Activated CD8-positive, alpha-beta memory T cell treated with anti-CD3 and anti-CD28 coated beads for 1 hour (primary cell): Measurements from ENCODE around the gene GIPC3.
"Not testable (repeated sequence)": the region's sequence is repeated elsewhere in the genome, so short reads cannot be mapped to it uniquely, and the experiment has no call there.

Source experiments
- DNase-seq, 2 donors: peaks; one replicate each; pipeline ENCODE4 v3.0.0-alpha.2; 2020; ENCODE audit warnings: low read depth in 1 of 2; ENCODE audit errors: extremely low read depth in 1 of 2

GIPC3 gene

DNA sequence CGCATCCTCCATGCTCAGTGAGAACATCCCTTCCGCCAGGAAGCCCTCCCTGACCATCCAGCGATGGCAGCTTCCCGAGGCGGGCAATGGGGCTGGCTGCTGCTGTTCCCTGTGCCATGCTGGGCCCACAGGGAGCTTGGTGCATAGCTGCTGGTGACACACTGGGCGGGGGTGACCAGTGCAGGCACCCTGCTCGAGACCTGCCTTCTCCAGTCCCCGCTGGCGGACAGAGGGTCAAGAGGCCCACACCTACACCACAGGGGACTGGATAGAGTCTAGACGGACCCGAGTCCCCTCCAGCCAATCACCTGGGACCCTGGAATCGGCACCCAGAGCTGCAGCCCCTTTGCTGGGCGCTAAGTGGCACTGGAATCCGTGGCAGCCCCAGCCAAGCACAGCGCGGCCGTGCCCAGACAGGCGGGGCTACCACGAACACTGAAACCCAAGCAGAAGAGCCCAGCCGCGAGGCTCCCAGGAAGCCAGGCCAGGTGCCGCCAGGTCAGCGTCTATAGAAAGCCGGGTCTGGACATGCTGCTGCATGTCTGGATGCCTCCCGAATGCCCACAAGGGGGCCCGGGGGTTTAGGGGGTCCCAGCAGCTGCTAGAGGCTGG is 30.4 kb downstream of the GIPC3 start:
- no peak for DNase-seq

DNA sequence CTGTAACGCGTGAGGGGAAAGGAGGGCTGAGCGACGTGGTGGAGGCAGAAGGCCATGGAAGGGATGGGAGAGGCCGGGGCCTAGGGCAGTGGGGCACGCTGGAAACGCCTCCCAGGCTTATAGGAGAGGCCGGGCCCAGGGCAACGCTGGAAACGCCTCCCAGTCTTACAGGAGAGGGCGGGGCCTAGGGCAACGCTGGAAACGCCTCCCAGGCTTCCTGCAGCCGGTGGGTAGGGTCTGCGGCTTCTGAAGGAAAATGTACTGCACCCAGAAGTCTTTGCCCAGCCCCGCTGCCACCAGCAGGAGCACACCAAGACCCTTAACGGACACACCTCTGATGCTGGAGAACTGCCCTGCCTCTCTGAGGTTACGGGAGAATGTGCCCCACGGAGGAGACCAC is 32.2 kb downstream of the GIPC3 start:
- DNase-seq: no peak

DNA sequence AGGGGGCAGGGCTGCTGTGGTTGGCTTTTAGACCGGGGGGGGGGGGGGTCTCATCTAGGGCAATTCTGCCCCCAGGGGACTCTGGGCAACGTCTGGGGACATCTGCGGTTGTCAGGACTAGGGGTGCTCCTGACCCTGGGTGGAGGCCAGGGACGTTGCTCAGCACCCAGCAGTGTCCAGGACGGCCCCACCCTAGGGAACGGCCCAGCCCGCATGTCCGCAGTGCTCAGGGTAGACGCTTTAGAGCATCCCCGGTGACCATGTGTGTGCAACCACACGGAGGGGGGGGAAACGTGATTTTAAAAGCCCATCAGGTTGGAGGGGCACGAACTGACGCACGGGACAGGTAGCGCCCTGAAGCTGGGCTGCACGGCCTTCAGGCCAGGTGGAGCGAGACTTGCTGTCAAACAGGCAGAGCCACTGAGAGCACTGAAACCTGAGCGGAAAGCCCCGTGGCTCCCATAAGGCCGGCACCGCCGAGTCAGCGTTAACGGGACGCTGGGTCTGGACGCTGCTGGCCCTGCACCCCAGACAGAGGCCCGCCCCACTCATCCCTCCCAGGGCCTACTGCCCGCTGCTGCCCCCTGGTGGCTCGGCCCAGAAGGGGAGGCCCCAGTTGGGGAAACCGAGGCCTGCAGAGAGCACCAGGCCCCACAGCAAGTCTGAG is 33.0 kb downstream of the GIPC3 start:
- DNase-seq: peak in 1 of 2 donors; percentile 41

DNA sequence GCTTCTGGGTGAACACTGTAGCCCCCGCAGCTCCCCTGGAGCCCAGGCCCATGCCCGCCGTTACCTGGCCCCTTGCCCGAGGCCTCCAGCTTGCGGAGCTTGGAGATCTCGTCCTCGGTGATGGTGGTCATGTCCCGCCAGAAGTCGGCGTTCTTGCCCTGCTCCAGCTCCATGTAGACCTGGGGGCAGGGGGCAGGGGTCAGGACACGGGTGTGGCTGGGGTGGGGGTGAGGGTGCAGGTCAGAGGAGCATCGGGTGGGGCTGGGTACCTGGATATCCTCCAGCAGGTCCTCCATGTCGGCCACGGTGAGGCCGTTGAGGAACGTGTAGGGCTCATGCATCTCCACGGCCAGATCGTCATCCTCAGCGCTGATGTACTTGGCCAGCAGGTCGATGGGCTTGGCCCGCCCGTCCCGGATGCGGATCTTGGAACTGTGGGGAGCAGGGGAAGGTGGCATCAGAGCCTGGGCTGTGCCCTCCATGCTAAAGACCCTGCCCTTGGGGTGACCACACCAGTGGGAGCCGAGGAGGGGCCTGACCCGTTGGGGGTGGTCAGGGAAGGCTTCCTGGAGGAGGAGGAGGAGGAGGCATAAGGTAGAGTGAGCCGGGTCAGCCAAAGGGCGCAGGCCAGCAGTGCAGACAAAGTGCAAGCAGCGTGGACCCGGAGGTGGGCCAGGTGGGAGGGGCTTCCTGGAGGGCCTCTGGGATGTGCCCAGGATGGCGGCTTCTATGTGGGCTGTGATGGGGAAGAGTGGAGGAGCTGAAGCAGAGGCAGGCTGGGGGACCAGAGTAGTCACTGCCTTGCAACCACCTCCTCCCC is 33.7 kb downstream of the GIPC3 start:
- no peak for DNase-seq

DNA sequence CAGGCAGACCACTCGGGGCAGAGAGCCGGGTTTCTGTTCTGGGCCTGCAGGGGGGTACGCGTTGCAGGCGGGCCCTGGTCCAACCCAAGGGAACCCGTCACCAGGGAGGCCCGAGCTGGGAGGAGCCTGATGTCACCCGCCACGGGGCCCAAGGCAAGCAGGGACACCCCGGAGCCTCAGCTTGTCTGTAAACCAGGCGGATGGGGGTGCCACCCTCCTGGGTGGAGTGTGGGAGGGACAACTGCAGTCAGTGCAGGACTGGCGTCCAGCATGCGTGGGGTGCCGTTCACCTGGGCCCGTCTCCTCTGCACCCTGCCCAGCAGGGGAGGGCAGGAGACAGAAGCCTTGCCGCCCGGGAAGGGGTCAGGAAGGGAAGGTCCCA is 34.3 kb downstream of the GIPC3 start:
- DNase-seq: no peak

DNA sequence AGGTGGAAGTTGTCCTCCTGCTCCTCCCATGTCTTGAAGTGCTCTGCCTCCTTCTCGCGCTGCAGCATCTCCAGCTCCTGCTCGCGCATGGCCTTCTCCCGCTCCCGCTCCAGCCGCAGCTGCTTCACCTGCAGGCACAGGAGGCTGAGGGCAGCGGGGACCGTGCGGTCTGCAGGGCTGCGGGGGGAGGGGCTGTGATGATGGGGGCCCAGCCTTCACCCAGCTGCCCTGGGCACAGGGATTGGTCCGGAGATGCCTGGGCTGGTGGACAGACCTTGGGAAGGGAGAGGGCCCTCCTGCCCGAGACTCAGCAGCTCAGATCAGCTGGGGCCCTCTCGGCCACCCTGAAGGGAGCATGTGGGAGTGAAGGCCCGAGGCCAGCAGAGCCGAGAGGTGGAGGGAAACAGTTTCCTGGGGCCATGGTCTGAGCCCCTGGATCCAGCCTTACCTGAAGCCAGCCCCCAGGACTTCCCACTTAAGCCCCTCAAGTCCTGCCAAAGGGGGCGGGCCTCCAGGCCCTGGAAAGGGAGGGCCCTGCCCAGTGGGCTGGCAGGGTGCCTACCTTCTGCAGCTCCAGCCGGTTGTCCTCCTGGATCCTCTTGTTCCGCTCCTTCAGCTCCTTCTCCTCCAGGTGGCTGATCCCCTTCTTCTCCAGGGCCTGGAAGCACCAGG is 35.0 kb downstream of the GIPC3 start:
- no peak for DNase-seq

DNA sequence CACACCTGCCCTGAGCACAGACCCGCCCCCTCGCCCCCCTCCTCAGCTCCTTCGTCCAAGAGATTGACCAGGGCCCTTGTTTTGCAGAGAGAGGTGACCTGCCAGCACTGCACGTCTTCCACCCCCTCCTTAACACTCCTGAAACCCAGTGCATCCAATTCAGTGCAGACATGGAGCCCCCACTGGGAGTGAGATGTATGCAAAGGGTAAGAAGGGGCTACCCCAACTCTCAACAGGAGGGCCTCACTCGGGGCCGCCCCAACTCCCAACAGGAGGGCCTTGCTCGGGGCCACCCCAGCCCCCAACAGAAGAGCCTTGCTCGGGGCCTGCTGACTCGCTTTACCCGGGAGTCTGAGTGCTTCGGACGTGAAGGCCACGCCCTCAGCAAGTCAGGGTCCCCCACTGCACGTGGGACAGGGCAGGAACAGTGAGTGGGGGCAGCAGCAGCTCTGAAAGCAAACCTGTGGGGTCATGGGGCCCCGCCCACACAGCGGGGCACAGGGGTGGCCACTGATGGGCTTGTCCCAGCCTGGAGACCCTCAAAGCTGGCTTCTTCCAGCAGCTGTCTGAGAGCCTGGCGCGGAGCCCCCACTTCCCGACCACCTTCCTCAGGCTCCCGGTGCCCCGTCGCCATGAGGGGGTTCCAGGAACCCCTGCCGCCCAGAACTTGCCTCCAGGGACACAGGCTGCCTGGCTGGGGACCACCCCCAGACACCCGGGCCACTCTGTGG is 35.7 kb downstream of the GIPC3 start:
- DNase-seq: no peak

DNA sequence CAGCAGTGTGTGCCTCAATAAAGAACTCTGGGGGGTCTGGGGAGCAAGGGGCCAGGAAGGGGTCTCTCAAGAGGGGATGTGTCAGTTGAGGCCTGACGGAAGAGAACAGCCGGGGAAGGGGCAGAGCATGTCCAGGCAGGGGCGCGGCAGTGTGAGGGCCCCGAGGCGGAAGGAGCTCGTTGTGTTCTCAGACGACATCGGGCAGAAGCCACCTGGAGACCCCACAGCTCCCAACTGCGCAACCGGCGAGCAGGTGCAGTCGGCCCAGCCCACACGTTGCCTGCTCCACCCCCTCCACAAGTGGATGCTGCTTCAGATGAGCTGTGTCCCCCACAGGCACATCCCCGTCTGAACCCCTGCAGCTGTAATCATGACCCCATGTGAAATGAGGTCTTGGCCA is 36.4 kb downstream of the GIPC3 start:
- DNase-seq: no peak

DNA sequence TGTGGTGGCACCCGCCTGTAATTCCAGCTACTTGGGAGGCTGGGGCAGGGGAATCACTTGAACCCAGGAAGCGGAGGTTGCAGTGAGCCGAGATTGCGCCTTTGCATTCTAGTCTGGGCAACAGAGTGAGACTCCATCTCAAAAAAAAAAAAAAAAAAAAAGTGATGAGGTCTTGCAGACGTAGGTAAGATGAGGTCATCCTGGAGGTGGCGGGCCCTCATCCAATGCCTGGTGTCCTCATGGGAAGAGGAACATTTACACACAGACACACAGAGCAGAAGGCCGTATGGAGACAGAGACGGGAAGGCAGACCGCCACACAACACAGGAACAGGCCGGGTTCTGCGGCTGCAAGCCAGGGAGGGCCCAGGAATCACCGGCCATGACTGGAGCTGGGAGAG is 36.9 kb downstream of the GIPC3 start:
- no peak for DNase-seq

DNA sequence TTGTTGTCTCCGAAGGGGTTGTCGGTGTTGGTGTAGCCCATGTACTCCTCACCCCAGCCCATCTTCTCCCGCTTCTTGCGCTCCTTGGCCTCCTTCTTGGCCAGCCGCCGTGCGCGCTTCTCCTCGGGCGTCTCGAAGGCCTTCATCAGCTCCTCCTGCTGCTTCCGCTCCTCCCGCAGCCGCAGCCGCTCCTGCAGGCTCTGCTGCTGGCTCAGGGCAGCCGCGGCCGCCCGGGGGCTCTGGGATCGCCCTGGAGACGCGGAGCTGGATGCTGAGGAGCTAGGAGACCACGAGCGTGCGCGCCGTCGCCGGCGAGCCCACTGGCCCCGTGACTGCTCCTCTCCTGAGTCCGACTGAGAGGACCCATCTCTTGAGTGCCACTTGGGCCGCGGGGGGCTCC is 38.4 kb downstream of the GIPC3 start:
- no peak for DNase-seq

DNA sequence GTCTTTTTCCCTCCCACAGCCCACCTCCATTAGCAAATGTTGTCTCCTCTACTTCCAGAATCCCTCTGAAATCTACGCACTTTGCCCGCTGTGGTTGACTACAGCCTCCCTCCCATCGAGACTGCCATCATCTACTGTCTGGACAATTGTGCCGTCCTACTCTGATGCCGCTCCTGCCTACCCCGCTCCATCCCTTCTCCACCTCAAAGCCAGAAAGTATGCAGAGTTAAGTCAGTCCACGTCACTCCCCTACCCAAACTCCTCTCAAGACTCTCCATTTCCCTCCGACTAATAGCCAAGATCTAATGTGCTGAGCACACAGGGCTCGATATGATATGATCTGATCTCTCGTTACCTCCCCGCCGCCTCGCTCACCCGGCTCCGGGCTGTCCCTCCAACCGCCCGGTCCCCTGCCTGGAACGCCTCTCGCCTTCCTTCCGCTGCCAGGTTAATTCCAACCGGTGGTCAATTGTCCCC is 40.8 kb downstream of the GIPC3 start:
- no peak for DNase-seq

DNA sequence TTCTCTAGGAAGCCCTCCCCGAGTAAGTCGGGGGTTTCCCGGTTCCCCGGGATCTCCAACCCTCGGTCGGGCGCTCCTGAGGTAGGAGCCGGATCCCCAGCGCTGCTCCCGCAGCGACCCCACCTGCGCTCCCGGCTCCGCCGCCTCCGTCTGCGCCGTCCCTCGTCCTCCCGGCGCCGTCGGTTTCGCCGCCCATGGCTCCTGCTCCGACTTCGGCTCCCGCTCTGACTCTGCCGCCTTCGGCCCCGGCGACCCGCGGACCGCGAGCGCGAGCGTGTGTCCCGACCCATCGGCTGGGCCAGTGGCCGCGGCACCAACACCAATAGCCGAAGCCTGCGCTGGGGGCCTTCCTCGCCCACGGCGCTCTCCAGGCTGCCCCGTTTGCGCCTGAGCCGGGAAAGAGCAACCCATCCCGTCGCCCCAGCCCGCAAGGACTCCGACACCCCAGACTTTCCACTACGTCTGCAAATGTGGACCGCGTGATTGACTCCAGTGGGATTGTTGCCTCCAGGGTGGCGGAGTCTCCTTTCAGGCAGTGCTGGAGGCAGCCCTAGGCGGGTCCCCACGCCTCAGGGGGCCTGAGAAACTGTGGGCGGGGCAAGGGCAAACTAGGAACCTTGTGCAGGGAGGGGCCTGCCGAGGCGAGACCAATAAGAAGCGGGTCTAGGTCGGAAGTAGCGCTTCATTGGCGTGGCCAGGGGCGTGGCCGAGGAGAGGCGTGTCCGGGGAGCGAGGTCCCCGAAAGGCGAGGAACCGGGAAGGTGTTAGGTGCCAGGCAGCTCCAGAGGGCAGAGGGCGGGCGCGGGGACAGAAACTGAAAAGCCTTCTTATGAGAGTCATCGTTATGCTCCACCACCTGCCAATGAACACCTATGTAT is 41.4 kb downstream of the GIPC3 start, which contains the start of gene CACTIN:
Gene CACTIN (minus strand): TSS at position 318 of the 878 bp plus-strand sequence. CDS start 28 bp downstream, at position 290.
- peak; percentile 96 to 97 for DNase-seq

DNA sequence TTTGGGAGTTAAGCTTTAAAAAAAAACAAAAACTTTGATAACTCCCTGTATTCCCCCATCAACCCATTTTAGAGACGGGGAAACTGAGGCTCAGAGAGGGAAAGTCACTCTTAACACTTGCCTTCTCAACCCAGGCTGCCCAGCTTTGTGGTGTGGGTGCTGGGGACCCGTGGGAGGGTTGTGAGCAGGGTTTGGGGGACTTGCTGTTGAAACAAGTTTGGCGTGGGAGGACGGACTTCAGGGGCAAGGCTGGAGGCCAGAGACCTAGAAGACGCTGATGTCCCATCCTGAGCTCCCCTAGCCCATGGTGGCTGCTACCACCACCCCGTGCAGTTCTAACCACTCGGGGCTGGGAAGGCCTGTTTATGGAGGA is 42.1 kb downstream of the GIPC3 start:
- DNase-seq: no peak

DNA sequence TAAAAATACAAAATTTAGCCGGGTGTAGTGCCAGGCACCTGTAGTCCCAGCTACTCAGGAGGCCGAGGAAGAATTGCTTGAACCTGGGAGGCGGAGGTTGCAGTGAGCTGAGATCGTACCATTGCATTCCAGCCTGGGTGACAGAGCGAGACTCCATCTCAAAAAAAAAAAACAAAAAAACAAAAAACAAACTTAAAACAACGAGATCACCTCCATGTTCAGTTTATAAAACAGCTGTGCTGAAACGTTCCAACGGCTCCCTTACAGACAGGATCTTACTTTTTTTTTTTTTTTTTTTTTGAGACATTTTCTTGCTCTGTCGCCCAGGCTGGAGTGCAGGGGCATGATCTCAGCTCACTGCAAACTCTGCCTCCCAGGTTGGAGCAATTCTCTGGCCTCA is 43.5 kb downstream of the GIPC3 start:
- not testable (repeated sequence) for DNase-seq

DNA sequence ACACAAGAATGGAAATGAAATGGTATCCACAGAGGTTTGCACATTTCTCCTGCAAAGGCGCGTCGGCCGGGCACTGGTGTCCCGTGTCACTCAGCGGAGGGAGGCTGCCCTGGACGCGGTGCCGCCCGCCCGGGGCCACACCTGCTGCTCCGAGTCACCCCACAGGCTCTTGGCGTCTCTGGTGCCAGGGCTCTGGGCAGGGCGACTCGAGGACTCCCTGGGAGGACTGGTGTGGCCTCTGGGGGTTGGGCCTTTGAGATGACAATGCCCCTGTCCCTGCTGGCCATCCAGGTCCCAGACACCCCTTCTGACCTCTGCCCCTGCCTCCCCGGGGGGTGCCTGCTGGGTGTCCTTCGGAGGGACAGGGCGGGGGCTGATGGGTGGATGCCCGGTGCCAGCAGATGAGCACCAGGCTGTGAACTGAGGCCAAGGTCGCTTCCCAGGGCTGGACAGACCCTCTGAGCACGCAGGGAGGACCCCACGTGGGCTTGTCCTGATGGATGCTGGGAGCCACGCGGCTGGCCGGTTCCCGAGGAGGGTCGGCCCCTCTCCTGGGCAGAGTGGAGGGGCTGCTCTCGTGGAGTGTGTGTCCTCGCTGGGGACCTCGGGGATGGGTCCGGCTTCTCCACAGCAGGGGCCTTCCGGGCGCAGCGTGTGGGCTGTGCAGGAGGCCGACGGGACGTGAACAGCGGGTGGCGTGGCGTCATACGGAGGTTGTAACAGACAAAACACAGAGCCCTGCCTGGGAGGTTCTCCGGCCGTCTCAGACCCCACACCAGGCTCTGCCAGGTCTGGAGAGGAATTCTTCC is 46.0 kb downstream of the GIPC3 start:
- no peak for DNase-seq

DNA sequence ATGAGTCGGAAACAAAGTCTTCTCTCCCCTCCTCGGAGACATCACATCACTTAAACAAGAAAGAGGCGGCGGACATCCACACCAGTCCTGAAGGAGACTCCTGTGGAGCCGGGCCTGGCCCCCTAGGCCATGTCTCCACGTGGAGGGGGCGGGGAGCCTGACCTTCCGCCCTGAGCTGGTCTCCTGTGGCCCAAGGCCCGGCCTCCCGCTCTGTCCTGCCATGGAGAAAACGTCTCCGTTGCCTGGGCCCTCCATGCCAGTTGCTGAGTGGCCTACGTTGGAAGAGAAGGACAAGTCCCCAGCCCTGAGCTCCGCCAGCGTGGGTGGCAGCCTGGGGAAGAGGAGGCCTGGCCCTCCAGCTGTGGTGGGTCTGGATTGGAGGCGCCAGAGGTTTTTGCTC is 46.8 kb downstream of the GIPC3 start:
- DNase-seq: no peak

DNA sequence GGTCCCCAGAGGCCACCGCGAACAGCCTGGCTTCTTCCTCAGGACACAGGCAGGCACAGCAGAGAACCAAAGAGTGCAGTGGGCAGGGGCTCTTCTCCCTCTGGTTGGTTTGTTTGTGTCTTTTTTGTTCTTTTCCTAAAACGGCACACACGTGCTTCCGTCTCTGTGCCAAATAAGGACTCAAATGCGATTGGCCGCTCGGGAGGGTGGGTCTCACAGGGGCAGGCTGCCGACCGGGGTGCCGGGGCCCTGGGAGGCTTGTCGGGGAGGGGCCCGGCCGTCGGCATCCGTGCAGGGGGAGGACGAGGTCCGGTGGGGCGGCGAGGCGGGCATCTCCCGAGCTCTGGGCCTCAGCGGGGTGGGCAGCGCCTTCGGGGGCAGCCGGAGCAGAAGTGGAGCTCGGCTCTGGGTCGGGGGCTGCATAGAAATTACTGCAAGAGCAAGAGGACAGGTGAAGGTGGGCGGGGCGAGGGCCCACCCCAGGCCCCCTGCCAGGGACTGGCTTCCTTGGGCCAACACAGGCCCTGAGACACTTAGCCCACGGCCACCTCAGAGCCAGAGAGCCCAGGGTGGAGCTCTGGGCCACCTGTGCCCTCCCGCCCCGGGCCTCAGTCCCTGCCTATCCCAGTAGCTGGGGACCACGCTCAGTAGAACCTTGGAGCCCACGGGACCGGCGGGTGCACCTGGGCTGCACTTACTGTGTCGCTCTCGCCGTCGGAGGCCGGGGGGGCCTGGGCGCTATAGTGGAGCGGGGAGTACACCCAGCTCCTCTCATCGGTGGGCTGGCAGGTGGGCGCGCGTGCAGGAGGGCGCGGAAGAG is 47.7 kb downstream of the GIPC3 start:
- DNase-seq: no peak

DNA sequence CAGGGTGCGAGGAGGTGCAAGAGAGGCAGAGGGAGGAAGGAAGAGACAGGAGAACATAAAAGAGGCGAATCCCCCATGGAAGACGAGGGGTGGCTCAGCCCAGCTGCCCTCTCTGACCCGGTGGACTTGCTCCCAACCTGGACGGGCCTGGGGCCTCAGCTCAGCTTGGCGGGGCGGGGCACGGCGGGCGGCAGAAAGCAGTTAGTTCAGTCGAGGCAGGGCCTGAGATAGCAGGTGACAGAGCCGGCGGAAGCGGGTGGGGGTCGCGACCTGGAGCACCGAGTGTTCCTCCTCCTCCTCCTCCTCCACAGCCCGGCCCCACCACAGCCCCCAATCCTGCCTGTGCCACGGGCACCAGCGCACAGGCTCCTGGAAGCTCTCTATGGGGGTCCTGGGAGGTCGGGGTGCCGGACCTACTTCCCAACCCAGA is 48.3 kb downstream of the GIPC3 start:
- no peak for DNase-seq
